Activated T-cell treated with anti-CD3 and anti-CD28 coated beads, Interleukin-2, amount 50 U/mL, for 48 hours (primary cell): Measurements from ENCODE around the gene CDK2AP2.
"Not testable (repeated sequence)": the region's sequence is repeated elsewhere in the genome, so short reads cannot be mapped to it uniquely, and the experiment has no call there.

Experiments
- DNase-seq, 2 experiments: peaks; one replicate each; pipeline ENCODE4 v3.0.0-alpha.2; 2020

CDK2AP2 gene

GRCh38 chr11:67465530-67465929, 42.4 kb downstream of the CDK2AP2 start:
- not testable (repeated sequence) for DNase-seq

- DNase-seq, result peak; percentile 32 to 42
Measured at GRCh38 chr11:67465189-67465510, 42.8 kb downstream of the CDK2AP2 start.

DNA sequence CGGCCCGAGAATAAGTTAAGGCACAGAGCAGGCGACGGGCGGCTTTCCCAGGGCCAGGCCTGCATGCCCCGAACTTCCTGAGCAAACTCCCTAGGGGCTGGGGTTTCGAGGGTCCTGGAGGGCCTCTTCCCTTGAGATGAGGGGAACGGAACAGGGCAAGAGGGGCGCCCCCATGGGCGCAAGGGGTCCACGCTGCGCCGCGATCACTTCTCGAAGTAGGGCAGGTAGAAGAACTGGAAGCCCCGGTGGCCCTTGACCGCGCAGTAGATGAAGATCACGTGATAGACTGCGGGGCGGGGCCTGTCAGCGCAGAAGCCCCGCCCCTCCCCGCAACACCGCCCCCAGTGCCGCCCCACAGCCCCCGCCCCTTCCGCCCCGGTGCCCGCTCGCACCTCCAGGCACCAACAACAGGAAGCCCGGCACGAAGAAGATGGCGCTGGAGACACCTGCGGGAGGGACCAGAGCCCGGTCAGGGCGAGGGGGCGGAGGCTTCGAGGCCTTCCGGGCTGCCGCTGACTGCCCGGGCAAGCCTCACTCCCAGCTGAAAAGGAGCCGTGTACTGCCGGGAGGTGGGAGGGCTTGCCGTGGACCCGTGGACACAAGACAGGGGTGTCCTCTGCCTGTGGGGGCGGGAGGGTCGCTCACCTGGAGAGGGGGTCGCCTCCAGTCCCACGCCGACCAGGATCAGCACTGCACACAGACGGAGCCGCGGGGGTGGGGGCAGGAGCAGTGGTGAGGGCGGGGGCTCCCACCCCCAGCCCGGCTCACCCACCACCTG, 43.4 kb downstream of the CDK2AP2 start:
- peak; percentile 92 to 94 for DNase-seq

DNA sequence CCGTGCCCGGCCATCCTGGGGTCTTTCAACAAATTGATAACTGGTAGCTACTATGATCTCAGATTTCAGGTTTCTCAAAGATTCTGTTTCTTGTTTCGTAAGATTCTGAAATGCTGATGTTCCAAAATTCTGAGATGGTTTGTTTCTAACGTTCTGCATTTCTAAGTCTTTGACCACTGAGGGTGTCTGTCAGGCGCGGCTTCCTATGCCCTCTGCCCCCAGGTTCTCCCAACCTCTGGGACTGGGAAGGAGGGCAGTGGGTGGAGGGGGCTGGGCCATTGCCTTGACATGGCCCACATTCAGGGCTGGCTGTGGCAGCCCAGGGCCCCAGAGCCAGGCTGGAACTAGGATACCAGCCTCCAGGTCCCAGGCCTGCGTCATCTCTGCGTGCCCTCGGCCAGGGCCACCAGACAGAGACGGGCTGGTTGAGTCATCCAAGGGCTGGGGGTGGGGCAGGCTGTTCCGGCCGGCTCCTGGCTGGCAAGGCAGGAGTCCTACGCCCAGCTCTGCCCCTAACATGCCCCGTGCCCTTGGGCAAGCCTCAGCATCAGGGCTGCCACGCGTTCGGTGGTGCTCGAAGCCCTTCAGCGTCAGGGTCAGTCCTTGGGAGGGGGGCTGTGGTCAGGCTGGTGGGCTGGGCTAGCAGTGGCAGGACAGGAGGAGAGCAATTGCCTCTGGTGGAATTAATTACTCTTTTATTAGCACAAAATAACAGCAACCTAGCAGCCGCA, 44.1 kb downstream of the CDK2AP2 start:
- no peak for DNase-seq

DNA sequence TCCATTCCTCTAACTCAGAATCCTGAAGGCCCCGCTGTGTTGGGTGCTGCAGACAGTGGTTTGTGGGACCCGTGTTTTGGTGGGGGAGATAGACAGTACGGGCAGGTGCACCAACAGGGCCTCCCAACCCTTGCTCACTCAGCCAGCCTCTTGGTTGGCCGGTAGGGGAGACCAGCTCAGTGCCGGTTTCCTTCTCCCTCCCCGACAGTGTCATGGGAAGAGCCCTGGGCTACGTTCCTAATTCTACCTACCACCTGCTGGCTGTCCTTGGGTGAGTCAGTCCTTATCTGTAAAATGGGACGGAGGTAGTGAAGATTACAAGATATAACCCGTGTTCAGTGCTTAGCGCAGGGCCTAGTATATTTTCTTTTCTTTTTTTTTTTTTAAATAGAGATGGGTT, 44.8 kb downstream of the CDK2AP2 start:
- no peak for DNase-seq

DNA sequence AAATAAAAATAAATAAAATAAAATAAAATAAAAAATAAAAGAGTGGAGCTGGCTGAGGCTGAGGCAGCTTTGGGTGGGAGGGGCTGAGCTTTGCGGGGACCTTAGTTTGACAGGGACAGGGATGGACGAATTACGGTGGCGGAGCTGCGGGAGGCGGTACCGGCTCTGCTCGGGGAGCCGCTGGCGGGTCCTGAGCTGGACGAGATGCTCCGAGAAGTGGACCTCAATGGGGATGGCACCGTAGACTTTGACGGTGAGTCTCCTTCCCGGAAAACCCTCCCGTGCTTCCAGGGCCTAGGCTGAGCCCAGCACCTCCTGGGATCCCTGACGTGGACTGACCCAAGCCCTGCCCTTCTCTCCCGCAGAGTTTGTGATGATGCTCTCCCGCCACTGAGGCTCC, 49.7 kb downstream of the CDK2AP2 start:
- no peak for DNase-seq

- DNase-seq, result no peak
Measured at GRCh38 chr11:67457453-67457852, 50.5 kb downstream of the CDK2AP2 start.
